Activated naive CD8-positive, alpha-beta T cell treated with anti-CD3 and anti-CD28 coated beads for 36 hours (primary cell): ENCODE results near the gene PITPNC1. TPM values are rescaled to one million over a fixed set of nuclear protein-coding genes. Genes with fewer than 3 reads are reported as not detected.

Experiments used
- DNase-seq: peaks from one replicate; pipeline ENCODE4 v3.0.0; 2021
- H3K27ac Mint-ChIP-seq: one replicate; pipeline ENCODE4 v1.8.0; 2022; ENCODE audit warnings: mild to moderate bottlenecking, moderate library complexity, mixed read lengths
- H3K27me3 Mint-ChIP-seq: one replicate; pipeline ENCODE4 v1.8.0; 2022; ENCODE audit warnings: mild to moderate bottlenecking, mixed read lengths
- H3K36me3 Mint-ChIP-seq: one replicate; pipeline ENCODE4 v1.8.0; 2021; ENCODE audit warnings: mild to moderate bottlenecking, mixed read lengths
- H3K4me1 Mint-ChIP-seq: one replicate; pipeline ENCODE4 v1.8.0; 2021; ENCODE audit warnings: mixed read lengths
- H3K4me3 Mint-ChIP-seq: one replicate; pipeline ENCODE4 v1.8.0; 2022; ENCODE audit warnings: mild to moderate bottlenecking, moderate library complexity, mixed read lengths
- H3K9me3 Mint-ChIP-seq: one replicate; pipeline ENCODE4 v1.8.0; 2022; ENCODE audit warnings: mixed read lengths
- total RNA-seq, 2 experiments: library from RNA; stranded (reverse); gene quantifications; one replicate each; pipeline ENCODE4 v1.2.3, GENCODE V29; 2021

The PITPNC1 gene
- total RNA-seq, 2 experiments from 2014 or later = 50.1 to 51.1 TPM

GRCh38 chr17:67600408-67600807, 223.3 kb downstream of the PITPNC1 start:
- H3K4me3 Mint-ChIP-seq = no peak overlapping the region
- H3K27ac Mint-ChIP-seq = no peak overlapping the region
- no peaks in the 10 kb centered on the region for H3K9me3 Mint-ChIP-seq
- H3K36me3 Mint-ChIP-seq = peaks cover 7% of the 10 kb centered on the region
- H3K4me1 Mint-ChIP-seq = peaks cover 18% of the 10 kb centered on the region
- H3K27me3 Mint-ChIP-seq = no peaks in the 10 kb centered on the region
- DNase-seq = no peak

DNA sequence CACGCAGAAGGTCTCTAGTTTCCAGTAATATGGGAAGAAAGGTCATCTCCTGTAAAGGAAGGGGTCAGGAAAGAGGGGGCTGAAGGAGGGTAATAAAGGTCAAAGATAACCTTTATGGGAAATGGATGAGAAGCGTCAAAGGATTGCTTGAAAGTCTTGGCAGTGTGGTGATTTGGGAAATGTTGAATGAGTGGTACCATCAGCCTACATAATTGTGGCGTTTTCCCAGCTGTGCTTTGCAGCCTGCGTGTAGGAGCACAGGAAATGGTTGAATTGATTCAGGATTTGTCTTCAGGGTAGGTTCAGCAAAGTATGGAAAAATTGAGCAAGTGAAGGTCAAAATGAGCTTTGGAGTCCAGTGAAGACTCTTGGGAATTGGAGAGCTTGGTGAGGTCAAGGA, 224.8 kb downstream of the PITPNC1 start:
- no peaks in the 10 kb centered on the region for H3K9me3 Mint-ChIP-seq
- H3K4me3 Mint-ChIP-seq = no peak overlapping the region
- no peak for DNase-seq
- H3K27me3 Mint-ChIP-seq = no peaks in the 10 kb centered on the region
- peaks cover 18% of the 10 kb centered on the region for H3K4me1 Mint-ChIP-seq
- H3K27ac Mint-ChIP-seq = peak overlapping the region; percentile 4
- peaks cover 7% of the 10 kb centered on the region for H3K36me3 Mint-ChIP-seq

GRCh38 chr17:67602444-67602843, 225.4 kb downstream of the PITPNC1 start:
- no peak overlapping the region for H3K4me3 Mint-ChIP-seq
- peaks cover 18% of the 10 kb centered on the region for H3K4me1 Mint-ChIP-seq
- no peak for DNase-seq
- no peaks in the 10 kb centered on the region for H3K9me3 Mint-ChIP-seq
- peaks cover 7% of the 10 kb centered on the region for H3K36me3 Mint-ChIP-seq
- peak overlapping the region; percentile 3 for H3K27ac Mint-ChIP-seq
- H3K27me3 Mint-ChIP-seq = no peaks in the 10 kb centered on the region

GRCh38 chr17:67602974-67603373, 225.9 kb downstream of the PITPNC1 start:
- Mint-ChIP-seq H3K4me1 (peaks cover 16% of the 10 kb centered on the region), H3K4me3 (no peak overlapping the region), H3K27me3 (no peaks in the 10 kb centered on the region), H3K9me3 (no peaks in the 10 kb centered on the region), H3K27ac (no peak overlapping the region), H3K36me3 (peaks cover 7% of the 10 kb centered on the region)
- peak; percentile 30 for DNase-seq

DNA sequence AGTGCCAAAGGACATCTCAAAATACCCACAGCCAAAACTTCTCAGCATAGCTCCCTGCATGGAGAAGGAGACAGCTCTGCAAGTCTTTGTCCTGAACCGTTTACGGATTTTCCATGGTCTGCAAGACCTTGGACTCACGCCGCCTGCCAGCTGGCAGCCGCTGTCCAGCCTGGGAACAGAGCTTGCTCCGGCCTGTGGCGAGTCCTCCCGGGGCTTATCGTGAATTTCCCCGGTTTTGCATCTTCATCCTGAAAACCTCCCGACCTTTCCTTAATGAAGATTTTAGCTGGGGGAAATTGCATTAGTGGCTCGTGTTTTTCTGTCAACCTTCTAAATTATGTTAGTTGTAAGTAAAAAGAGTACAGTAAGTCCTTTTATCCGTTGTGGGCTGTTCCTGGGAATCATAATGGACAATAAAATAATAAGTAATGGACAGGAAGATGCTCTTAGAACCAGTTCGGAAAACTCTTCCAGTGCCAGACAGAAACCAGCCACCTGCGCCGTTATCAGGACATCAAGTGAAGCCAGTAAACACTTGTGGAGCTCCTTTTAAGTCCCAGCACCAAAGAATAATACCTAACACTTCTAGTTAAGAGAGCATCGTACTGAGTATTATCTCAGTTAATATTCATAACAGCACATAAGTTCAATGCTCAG, 228.3 kb downstream of the PITPNC1 start:
- Mint-ChIP-seq H3K4me1 (peaks cover 12% of the 10 kb centered on the region), H3K4me3 (no peak overlapping the region), H3K27me3 (no peaks in the 10 kb centered on the region), H3K27ac (no peak overlapping the region), H3K36me3 (peaks cover 3% of the 10 kb centered on the region), H3K9me3 (no peaks in the 10 kb centered on the region)
- no peak for DNase-seq

DNA sequence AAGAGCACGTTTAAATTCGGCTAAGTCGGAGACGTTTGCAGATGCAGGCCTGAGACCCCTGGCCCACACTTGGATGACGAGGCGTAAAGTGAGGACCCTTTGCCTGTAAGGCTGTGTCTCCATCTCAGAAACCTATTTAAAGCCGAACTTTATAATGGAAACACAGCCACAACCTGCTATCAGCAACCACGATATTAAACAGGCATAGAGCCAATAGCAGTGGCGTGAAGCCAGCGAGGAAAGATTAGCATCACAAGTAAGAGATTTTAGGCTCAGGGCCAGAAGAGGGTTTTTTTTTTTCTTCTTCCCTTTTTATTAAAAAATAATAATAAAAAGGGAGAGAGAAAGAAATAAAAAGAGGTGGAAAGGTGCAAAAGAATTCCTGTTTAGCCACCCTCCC, 229.4 kb downstream of the PITPNC1 start:
- H3K27ac Mint-ChIP-seq = no peak overlapping the region
- no peaks in the 10 kb centered on the region for H3K36me3 Mint-ChIP-seq
- H3K4me3 Mint-ChIP-seq = no peak overlapping the region
- H3K4me1 Mint-ChIP-seq = peaks cover 10% of the 10 kb centered on the region
- DNase-seq = no peak
- H3K9me3 Mint-ChIP-seq = no peaks in the 10 kb centered on the region
- H3K27me3 Mint-ChIP-seq = no peaks in the 10 kb centered on the region

DNA sequence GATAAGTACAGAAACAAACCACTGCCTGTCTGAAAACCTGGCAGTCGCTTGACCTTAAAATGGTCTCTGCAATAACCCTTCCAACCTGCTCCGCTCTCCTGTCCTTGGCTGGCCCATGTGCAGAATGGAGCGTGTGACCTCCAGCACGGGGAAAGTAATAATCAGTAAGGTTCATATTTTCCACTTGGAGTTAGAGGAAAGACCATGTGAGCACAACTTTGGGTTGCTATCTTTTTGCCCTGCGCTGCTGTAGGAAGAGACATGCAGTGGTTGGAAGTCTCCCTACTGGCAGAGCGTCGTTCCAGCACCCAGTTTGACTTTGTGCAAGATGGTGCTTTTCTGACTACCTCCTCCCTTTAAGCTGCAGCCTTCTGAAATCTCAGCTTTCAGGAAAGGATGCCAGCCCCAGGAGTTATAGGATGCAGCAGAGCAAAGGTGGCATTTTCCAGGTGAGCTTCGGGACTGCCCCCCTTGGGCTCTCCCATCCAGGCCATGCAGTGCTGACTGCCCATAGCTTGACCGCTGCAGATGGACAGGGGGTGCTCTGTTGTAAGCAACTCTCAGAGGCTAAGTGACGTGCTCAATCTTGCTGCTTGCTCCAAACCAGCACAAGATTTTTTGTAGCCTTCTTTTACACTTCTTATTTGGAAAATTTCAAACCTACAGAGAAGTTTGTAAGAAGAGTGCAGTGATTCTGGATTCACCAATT, 230.0 kb downstream of the PITPNC1 start:
- no peak overlapping the region for H3K27ac Mint-ChIP-seq
- DNase-seq = no peak
- H3K9me3 Mint-ChIP-seq = no peaks in the 10 kb centered on the region
- peaks cover 9% of the 10 kb centered on the region for H3K4me1 Mint-ChIP-seq
- no peaks in the 10 kb centered on the region for H3K27me3 Mint-ChIP-seq
- H3K4me3 Mint-ChIP-seq = no peak overlapping the region
- H3K36me3 Mint-ChIP-seq = no peaks in the 10 kb centered on the region

- peaks cover 14% of the 10 kb centered on the region for H3K4me1 Mint-ChIP-seq
- H3K27ac Mint-ChIP-seq = no peak overlapping the region
- no peaks in the 10 kb centered on the region for H3K36me3 Mint-ChIP-seq
- no peak for DNase-seq
- H3K27me3 Mint-ChIP-seq = no peaks in the 10 kb centered on the region
- H3K4me3 Mint-ChIP-seq = no peak overlapping the region
- no peaks in the 10 kb centered on the region for H3K9me3 Mint-ChIP-seq
Observed at GRCh38 chr17:67610061-67610460, 233.0 kb downstream of the PITPNC1 start.

GRCh38 chr17:67613961-67614360, 236.9 kb downstream of the PITPNC1 start:
- Mint-ChIP-seq H3K9me3 (no peaks in the 10 kb centered on the region), H3K27me3 (no peaks in the 10 kb centered on the region), H3K4me1 (peaks cover 14% of the 10 kb centered on the region), H3K4me3 (no peak overlapping the region), H3K36me3 (no peaks in the 10 kb centered on the region), H3K27ac (peak overlapping the region; percentile 68)
- no peak for DNase-seq

GRCh38 chr17:67615011-67615561, 238.0 kb downstream of the PITPNC1 start:
- no peaks in the 10 kb centered on the region for H3K27me3 Mint-ChIP-seq
- H3K27ac Mint-ChIP-seq = no peak overlapping the region
- H3K4me1 Mint-ChIP-seq = peaks cover 13% of the 10 kb centered on the region
- H3K36me3 Mint-ChIP-seq = no peaks in the 10 kb centered on the region
- DNase-seq = no peak
- H3K9me3 Mint-ChIP-seq = no peaks in the 10 kb centered on the region
- no peak overlapping the region for H3K4me3 Mint-ChIP-seq

DNA sequence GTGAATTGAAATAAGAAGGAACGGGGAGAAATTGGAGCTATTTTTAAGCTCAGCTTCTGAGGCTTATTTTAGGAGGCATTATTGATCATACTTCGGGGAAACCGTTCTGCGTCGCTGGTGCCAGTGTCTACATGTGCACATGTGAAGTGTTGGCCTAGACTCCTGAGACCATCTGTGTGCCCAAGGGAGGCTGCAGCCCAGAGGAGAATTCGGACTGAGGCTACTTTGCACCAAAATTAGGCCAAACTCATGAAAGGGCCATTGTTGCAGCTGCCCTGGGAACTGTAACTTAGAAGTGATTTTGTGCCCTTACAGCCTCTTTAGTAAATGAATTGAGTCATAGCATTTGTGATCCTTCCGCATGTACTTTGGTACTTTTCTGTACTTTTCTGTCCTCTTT, 238.7 kb downstream of the PITPNC1 start:
- Mint-ChIP-seq H3K9me3 (no peaks in the 10 kb centered on the region), H3K4me1 (peaks cover 12% of the 10 kb centered on the region), H3K36me3 (no peaks in the 10 kb centered on the region), H3K27ac (no peak overlapping the region), H3K27me3 (no peaks in the 10 kb centered on the region), H3K4me3 (no peak overlapping the region)
- DNase-seq = no peak

GRCh38 chr17:67617304-67617899, 240.3 kb downstream of the PITPNC1 start:
- H3K4me1 Mint-ChIP-seq = peaks cover 7% of the 10 kb centered on the region
- no peaks in the 10 kb centered on the region for H3K9me3 Mint-ChIP-seq
- no peak overlapping the region for H3K4me3 Mint-ChIP-seq
- no peaks in the 10 kb centered on the region for H3K27me3 Mint-ChIP-seq
- no peak for DNase-seq
- no peaks in the 10 kb centered on the region for H3K36me3 Mint-ChIP-seq
- no peak overlapping the region for H3K27ac Mint-ChIP-seq

DNA sequence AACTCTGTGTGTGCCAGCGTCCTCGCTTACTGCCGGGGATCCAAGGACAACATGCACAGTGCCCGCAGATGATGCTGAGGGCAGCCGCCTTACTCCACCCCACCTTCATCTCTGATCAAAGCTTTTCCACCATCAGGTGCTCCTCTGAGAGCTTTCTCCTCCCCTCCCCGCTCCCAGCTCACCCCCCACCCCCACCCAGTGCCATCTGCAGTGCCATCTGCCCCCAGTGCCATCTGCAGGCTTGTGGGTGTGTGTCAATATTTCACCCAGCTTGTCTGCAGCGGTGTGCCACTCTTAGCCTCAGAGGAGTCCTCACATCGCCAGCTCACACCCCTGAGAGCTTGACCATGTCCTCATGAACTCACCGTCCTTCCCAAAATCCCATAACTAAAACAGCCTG, 242.5 kb downstream of the PITPNC1 start:
- no peak for DNase-seq
- Mint-ChIP-seq H3K4me3 (no peak overlapping the region), H3K9me3 (no peaks in the 10 kb centered on the region), H3K27me3 (no peaks in the 10 kb centered on the region), H3K4me1 (no peaks in the 10 kb centered on the region), H3K27ac (no peak overlapping the region), H3K36me3 (no peaks in the 10 kb centered on the region)

DNA sequence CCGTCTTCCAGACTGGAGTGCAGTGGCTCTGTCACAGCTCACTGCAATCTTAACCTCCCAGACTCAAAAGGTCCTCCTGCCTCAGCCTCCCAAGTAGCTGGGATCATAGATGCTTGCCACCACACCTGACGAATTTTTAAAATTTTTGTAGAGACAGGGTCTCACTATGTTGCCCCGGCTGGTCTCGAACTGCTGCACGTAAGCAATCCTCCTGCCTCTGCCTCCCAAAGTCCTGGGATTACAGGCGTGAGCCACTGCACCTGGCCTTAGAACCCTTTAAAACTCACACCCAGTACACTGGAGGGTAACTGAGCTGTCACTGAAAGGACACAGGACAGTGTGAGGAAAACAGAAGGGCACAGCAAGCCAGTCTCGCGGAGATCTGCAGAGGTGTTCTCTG, 243.0 kb downstream of the PITPNC1 start:
- Mint-ChIP-seq H3K36me3 (peaks cover under 1% of the 10 kb centered on the region), H3K4me3 (no peak overlapping the region), H3K27ac (no peak overlapping the region), H3K9me3 (no peaks in the 10 kb centered on the region), H3K4me1 (peaks cover 1% of the 10 kb centered on the region), H3K27me3 (no peaks in the 10 kb centered on the region)
- no peak for DNase-seq

DNA sequence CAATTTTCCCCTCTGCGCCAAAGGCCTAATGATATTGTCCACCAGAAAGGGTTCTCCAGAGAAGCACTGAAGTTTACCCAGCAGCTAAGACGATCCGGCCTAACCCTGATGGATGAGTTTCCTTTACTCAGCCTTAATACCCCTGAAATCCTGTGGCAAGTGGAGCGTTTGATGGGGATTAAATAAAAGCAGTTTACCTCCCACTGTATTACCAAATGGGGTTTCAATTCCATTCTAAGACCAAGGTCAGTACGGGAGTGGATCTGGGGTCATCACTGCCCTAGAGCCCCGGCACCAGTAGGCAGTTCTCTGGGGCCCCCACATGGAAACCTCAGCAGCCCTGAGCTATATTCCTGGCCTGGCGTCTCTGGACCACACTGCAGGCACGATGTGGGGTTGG, 243.6 kb downstream of the PITPNC1 start:
- Mint-ChIP-seq H3K9me3 (no peaks in the 10 kb centered on the region), H3K4me1 (peaks cover 1% of the 10 kb centered on the region), H3K27ac (no peak overlapping the region), H3K36me3 (peaks cover 5% of the 10 kb centered on the region), H3K27me3 (no peaks in the 10 kb centered on the region), H3K4me3 (no peak overlapping the region)
- DNase-seq = no peak
